ENCODE results near the gene TLL2. TPM values are rescaled to one million over a fixed set of nuclear protein-coding genes. Genes with fewer than 3 reads are reported as not detected.
"Not testable (repeated sequence)": the region's sequence is repeated elsewhere in the genome, so short reads cannot be mapped to it uniquely, and the experiment has no call there.

Gene TLL2
- not detected in 2 replicates for total RNA-seq

DNA sequence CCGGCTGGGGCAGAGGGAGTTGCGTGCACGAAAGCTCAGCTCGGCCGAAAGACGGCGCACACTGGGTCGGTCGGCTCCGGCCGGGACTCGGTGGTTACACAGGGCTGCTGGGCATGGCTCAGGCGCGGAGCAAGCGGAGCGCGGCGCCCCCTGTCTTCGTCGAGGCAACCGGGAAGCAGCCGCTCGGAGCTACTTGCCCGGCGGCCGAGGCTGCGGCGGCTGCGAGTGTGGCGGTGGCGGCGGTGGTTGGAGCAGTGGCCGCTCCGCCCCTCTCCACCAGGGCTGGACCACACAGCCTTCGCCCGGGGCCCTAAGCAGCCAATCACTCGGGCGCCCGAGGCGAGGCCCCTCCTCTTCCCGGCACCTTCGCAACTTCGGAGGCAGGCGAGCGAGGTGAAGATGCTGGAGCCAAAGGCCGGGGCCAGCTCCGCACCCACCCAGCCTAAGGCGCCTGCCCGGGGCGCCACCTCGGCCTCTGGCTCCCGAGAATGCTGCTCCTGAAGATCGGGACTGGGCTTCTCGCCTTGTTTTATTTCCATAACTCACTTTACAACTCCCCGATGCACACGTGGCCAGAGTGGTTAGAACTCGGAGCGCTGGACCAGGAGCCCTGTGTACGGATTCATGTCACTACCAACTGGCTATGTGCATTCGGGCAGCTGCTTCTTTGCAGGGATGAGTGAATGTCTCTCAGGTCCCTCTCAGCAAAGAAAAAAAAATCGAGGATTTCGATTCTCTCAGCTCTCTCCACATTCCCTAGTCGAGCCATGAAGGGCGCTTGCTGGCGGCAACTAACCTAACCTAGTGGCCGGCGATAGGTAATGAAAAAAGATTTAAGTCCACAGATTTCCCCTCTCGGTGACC, at the start of gene TLL2:
Gene TLL2 (minus strand): TSS at position 229 of the 864 bp plus-strand sequence. CDS start 241 bp downstream, outside the sequence.
- no peaks in the 10 kb centered on the region for H3K9me3 Mint-ChIP-seq
- peaks cover 62% of the 10 kb centered on the region for H3K27me3 Mint-ChIP-seq

DNA sequence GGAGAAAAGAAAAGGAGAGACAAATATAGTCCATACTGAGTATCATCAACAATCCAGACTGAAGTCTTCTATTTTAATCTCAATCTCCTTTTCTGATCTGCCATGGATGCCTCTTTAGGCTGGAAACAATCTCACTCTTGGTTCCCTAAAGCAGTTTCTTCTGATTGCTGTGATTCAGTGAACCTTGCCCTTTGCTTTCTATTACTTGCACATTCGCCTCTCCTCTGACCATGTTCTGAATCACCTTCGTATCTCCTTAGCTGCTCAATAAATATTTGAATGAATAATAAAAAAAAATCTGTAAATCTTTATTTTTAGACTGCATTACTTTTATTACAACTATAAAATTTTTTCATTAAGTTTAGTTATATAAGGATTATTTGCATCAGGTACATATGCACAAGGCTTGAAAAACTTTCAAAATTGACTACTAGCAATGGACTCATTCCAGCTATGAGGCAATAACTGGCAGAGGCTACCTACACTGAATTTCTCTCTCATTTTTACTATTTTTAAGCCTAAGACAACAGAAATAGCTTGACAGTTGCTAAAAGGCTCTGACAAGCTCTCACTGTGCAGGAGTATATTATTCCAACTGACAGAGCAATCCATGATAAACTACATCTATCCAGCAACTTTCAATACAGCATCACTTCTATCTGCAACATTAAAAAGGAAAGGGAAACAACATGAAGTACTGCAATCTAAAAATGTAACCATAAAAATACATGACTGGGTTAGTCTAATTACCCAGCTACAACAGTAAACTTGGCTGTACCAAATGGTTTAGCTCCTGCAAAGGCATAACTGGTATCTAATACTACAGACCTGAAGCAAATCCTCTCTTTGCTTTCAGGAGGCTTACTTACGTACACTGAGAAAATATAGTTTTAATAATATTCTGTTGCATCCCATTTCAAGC, 47.5 kb upstream of the TLL2 start:
- DNase-seq, result no peak
- H3K4me1 Mint-ChIP-seq, result peaks cover 8% of the 10 kb centered on the region
- H3K27me3 Mint-ChIP-seq, result no peaks in the 10 kb centered on the region
- no peaks in the 10 kb centered on the region for H3K9me3 Mint-ChIP-seq
- H3K4me3 Mint-ChIP-seq, result no peak overlapping the region
- peaks cover 42% of the 10 kb centered on the region for H3K36me3 Mint-ChIP-seq (ENCODE audit: low read depth)
- intact Hi-C loops (cut with micrococcal nuclease), result no loop called here
- H3K27ac Mint-ChIP-seq, result no peak overlapping the region

More for the DNA sequence above, at the start of gene TLL2:
- intact Hi-C loops (cut with micrococcal nuclease), result loop anchor here (5.0 kb wide), 3 partner anchors 73 to 318 kb away; partner anchors contain the start of genes LCOR and TM9SF3
- peak; percentile 89 for DNase-seq
- Mint-ChIP-seq H3K36me3 (ENCODE audit: low read depth) (peaks cover 5% of the 10 kb centered on the region), H3K4me1 (peaks cover 13% of the 10 kb centered on the region), H3K4me3 (peak within 1 kb of the TSS; percentile 76), H3K27ac (no peak within 1 kb of the TSS)

DNA sequence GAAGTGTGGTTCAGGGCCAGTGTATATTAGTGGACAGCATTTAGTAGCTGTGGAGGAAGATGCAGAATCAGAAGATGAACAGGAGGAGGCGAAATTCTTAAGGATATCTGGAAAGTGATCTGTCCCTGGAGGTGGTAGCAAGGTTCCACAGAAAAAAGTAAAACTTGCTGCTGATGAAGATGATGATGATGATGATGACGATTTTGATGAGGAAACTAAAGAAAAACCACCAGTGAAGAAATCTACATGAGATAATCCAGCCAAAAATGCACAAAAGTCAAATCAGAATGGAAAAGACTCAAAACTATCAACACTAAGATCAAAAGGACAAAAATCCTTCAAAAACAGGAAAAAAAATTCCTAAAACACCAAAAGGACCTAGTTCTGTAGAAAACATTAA, 46.8 kb upstream of the TLL2 start:
- no peak for DNase-seq
- Mint-ChIP-seq H3K36me3 (ENCODE audit: low read depth) (peaks cover 40% of the 10 kb centered on the region), H3K4me3 (no peak overlapping the region), H3K4me1 (peaks cover 3% of the 10 kb centered on the region), H3K27me3 (no peaks in the 10 kb centered on the region), H3K27ac (no peak overlapping the region), H3K9me3 (no peaks in the 10 kb centered on the region)
- intact Hi-C loops (cut with micrococcal nuclease), result no loop called here

DNA sequence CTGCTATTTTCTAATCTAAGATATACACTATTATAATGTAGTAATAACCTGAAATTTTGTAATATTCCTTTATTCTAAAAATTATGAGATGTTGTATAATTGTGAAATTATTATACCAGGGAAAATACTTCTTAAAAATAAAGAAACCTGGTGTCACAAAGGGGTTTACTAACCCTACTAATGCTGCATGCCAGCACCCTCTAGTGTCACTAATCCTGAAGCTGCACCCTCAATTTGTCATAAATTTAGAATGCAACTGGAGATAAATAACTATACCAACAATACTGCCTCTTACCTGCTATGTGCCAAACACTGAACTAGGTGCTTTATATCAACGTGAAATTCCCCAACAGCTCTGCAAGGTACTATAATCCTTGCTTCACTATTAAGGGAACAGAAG, 42.3 kb upstream of the TLL2 start:
- intact Hi-C loops (cut with micrococcal nuclease), result no loop called here
- Mint-ChIP-seq H3K27me3 (no peaks in the 10 kb centered on the region), H3K4me3 (no peak overlapping the region), H3K9me3 (no peaks in the 10 kb centered on the region), H3K36me3 (ENCODE audit: low read depth) (peaks cover 23% of the 10 kb centered on the region), H3K4me1 (no peaks in the 10 kb centered on the region), H3K27ac (no peak overlapping the region)
- no peak for DNase-seq

DNA sequence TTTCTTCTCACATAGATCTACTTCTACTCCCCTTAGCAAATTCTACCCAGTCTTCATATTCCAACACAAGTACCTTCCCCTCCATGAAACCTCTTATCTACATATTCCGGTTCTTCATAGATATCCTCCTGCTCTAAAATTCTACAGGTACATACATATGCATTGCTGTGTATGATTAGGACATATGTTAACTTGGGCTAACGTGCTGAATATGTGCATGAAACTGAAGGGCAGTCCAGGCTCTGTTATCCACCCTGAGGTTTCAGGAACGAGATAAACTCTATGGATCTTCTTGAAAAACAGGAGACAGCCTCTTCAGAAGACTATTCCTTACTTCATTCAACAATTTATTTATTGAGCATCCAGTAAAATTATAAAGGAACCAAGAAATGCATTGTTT, 41.6 kb upstream of the TLL2 start:
- H3K27me3 Mint-ChIP-seq, result no peaks in the 10 kb centered on the region
- no peak overlapping the region for H3K4me3 Mint-ChIP-seq
- intact Hi-C loops (cut with micrococcal nuclease), result no loop called here
- no peak overlapping the region for H3K27ac Mint-ChIP-seq
- no peaks in the 10 kb centered on the region for H3K9me3 Mint-ChIP-seq
- no peaks in the 10 kb centered on the region for H3K4me1 Mint-ChIP-seq
- H3K36me3 Mint-ChIP-seq (ENCODE audit: low read depth), result peaks cover 18% of the 10 kb centered on the region
- DNase-seq, result no peak

DNA sequence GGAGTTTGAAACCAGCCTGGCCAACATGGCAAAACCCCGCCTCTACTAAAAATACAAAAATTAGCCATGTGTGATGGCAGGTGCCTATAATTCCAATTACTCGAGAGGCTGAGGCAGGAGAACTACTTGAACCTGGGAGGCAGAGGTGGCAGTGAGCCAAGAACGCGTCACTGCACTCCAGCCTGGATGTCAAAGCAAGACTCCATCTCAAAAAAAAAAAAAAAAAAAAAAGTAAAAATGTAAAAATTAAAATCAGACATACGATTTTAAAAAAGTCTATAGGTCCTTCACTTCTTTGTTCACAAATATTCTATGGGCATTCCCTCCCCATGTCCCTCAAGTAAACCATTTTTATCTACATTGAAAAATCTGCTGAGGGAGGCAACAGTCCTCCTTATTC, 34.9 kb upstream of the TLL2 start:
- no peak overlapping the region for H3K4me3 Mint-ChIP-seq
- no peak overlapping the region for H3K27ac Mint-ChIP-seq
- intact Hi-C loops (cut with micrococcal nuclease), result no loop called here

DNA sequence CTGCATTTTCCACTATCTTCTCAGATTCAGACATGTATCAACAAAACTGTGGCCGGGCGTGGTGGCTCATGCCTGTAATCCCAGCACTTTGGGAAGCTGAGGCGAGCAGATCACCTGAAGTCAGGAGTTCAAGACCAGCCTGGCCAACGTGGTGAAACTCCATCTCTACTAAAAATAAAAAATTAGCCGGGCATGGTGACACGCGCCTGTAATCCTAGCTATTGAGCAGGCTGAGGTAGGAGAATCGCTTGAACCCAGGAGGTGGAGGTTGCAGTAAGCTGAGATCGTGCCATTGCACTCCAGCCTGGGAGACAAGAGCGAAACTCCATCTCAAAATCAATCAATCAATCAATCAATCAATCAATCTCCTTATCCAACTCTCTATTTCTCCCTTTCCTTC, 31.8 kb upstream of the TLL2 start:
- H3K27me3 Mint-ChIP-seq; H3K27ac Mint-ChIP-seq; H3K9me3 Mint-ChIP-seq; H3K4me1 Mint-ChIP-seq; DNase-seq; H3K4me3 Mint-ChIP-seq; intact Hi-C loops (cut with micrococcal nuclease): not testable (repeated sequence)
- peaks cover 44% of the 10 kb centered on the region for H3K36me3 Mint-ChIP-seq (ENCODE audit: low read depth)

More for the DNA sequence above, 34.9 kb upstream of the TLL2 start:
- Mint-ChIP-seq H3K4me1 (peaks cover 4% of the 10 kb centered on the region), H3K9me3 (no peaks in the 10 kb centered on the region), H3K36me3 (ENCODE audit: low read depth) (peaks cover 37% of the 10 kb centered on the region), H3K27me3 (no peaks in the 10 kb centered on the region)
- DNase-seq, result no peak

DNA sequence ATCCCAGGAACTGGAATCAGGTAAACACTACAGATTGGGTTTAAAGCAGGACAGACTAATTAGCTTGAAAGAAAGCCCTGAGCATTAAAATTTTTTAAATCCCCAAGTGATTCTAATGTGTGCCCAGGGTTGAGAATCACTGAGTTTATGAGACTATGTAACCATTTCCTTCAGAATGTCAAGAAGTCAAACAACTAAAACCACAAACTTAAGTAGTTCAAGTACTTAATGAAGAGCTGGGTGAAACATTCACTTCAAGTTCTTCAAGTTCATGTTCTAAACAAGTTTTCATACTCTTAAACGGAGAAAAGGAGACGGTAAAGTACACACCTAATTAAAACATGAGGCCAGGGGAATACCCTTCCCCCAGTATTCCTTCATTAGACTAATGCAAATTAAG, 28.2 kb upstream of the TLL2 start:
- H3K4me3 Mint-ChIP-seq, result no peak overlapping the region
- no peaks in the 10 kb centered on the region for H3K9me3 Mint-ChIP-seq
- intact Hi-C loops (cut with micrococcal nuclease), result no loop called here
- no peak for DNase-seq
- no peak overlapping the region for H3K27ac Mint-ChIP-seq
- H3K4me1 Mint-ChIP-seq, result peaks cover 5% of the 10 kb centered on the region
- peaks cover 49% of the 10 kb centered on the region for H3K36me3 Mint-ChIP-seq (ENCODE audit: low read depth)
- no peaks in the 10 kb centered on the region for H3K27me3 Mint-ChIP-seq

DNA sequence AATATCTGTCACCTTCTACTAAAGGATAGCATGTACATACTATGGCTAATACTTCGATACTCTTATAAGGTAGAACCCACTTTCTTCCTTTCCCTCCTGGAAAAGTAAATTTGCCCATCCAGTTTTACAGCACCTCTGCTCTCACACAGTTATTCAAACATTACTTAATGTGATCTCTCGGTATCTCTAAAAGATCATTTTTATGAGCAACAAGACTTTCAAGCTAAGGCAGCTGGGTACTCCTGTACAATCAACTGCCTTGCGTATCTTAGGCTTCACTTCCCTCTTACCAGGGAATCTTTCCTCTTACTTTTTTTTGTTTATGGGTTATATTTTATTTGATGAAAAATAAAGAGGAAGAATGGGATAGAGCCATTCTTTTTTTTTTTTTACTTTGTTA, 26.5 kb upstream of the TLL2 start:
- intact Hi-C loops (cut with micrococcal nuclease), result no loop called here
- H3K27me3 Mint-ChIP-seq, result no peaks in the 10 kb centered on the region

DNA sequence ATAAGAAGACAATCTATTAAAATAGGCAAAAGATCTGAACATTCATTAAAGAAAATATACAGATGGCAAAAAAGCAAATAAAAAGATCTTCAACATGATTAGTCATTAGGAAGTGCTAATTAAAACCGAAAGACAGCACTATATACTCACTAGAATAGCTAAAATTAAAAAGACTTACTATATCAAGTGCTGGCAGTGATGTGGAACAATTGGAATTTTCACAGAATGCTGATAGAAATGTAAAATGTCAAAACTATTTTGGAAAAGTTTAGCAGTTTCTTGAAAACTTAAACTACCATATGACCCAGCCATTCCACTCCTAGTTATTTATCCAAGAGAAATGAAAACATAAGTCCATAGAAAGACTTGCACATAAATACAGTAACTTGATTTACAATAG, 25.0 kb upstream of the TLL2 start:
- no peak overlapping the region for H3K27ac Mint-ChIP-seq
- no peak overlapping the region for H3K4me3 Mint-ChIP-seq
- intact Hi-C loops (cut with micrococcal nuclease), result no loop called here
- H3K9me3 Mint-ChIP-seq, result no peaks in the 10 kb centered on the region
- H3K36me3 Mint-ChIP-seq (ENCODE audit: low read depth), result peaks cover 37% of the 10 kb centered on the region
- H3K27me3 Mint-ChIP-seq, result no peaks in the 10 kb centered on the region
- peaks cover 8% of the 10 kb centered on the region for H3K4me1 Mint-ChIP-seq
- no peak for DNase-seq

More for the DNA sequence above, 26.5 kb upstream of the TLL2 start:
- H3K27ac Mint-ChIP-seq, result no peak overlapping the region
- peaks cover 5% of the 10 kb centered on the region for H3K4me1 Mint-ChIP-seq
- H3K9me3 Mint-ChIP-seq, result no peaks in the 10 kb centered on the region
- DNase-seq, result no peak
- no peak overlapping the region for H3K4me3 Mint-ChIP-seq
- H3K36me3 Mint-ChIP-seq (ENCODE audit: low read depth), result peaks cover 39% of the 10 kb centered on the region

DNA sequence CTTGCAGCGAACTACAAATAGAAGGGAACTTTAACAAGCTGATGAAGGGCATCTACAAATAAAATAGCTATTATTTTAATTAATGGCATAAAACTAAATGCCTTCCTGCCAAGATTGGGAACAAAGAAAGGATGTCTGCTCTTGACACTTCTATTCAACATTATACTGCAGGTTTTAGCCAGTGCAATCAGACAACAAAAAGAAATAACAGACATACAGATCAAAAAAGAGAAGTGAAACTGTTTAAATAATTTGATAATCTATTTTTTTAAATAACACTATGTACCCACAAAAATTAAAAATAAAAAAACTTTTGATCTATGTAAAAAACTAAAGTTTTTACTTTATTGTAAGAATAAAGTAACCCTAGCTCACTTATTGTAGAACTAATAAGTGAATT, 22.4 kb upstream of the TLL2 start:
- H3K4me1 Mint-ChIP-seq, result peaks cover 3% of the 10 kb centered on the region

DNA sequence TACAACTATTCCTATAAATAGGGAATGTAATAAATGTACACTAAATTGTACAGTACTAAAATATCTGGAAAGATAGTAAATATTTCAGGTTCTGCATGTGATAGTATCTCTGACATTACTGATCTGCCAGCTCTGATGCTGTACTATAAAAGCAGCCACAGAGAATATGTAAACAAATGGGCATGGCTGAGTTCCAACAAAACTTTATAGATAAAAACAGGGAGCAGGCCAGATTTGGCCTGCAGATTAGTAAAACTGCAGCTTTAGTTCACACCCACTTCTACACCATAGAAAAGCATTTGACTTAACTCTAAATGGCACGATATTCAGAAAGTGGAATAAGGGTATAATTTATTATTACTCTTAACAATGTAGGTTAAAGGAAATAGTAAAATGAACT, 18.8 kb upstream of the TLL2 start:
- DNase-seq, result no peak
- Mint-ChIP-seq H3K9me3 (no peaks in the 10 kb centered on the region), H3K4me1 (peaks cover 3% of the 10 kb centered on the region), H3K36me3 (ENCODE audit: low read depth) (peaks cover 24% of the 10 kb centered on the region), H3K4me3 (no peak overlapping the region), H3K27ac (no peak overlapping the region), H3K27me3 (no peaks in the 10 kb centered on the region)
- intact Hi-C loops (cut with micrococcal nuclease), result no loop called here

More for the DNA sequence above, 22.4 kb upstream of the TLL2 start:
- H3K4me3 Mint-ChIP-seq, result no peak overlapping the region
- intact Hi-C loops (cut with micrococcal nuclease), result no loop called here
- H3K27me3 Mint-ChIP-seq, result no peaks in the 10 kb centered on the region
- no peak overlapping the region for H3K27ac Mint-ChIP-seq
- DNase-seq, result no peak
- H3K9me3 Mint-ChIP-seq, result no peaks in the 10 kb centered on the region
- peaks cover 29% of the 10 kb centered on the region for H3K36me3 Mint-ChIP-seq (ENCODE audit: low read depth)

DNA sequence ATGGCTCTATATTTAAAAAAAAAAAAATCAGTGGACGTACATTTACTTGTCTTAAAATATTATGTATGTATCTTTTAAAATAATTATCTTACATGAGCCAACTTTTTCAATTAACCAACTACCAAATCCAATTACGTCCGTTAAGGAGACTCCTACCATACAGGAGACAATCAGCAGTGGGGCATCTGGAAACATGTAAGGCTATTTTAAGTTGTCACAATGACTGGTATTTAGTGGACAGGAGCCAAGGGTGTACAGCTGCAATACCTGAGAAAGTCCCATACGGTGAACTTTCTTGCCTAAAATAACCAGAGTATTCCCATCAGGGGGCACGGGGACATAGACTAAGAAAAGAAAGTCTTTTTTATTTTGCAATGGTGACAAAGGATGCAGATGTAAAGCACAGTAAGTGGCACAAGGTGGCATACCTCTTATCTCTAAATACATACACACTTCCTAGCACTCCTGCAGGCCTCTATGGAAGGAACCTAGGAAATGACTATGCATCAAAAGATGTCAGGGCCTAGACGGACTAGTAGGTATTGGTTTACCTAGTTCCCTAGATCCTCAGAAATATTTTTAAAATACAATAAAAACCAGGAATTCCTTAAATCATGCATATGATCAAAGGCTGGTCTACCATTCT, 16.0 kb upstream of the TLL2 start:
- Mint-ChIP-seq H3K9me3 (no peaks in the 10 kb centered on the region), H3K4me1 (peaks cover 3% of the 10 kb centered on the region), H3K4me3 (no peak overlapping the region), H3K36me3 (ENCODE audit: low read depth) (peaks cover 39% of the 10 kb centered on the region), H3K27me3 (no peaks in the 10 kb centered on the region), H3K27ac (no peak overlapping the region)
- no peak for DNase-seq
- intact Hi-C loops (cut with micrococcal nuclease), result no loop called here

Data from activated CD4-positive, alpha-beta T cell treated with anti-CD3 and anti-CD28 coated beads, Interleukin-2, amount 10 ng/mL, durations not matched to agents 24 days and 14 days (primary cell).